ENCODE results near the gene RBMS3.

GRCh38 chr3:29301332-29302019 is 20.6 kb downstream of the RBMS3 start:
- TF ChIP-seq CTCF (IDR thresholded peaks at IDR 0.05): no peak
- TF ChIP-seq POLR2A (IDR thresholded peaks at IDR 0.05): no peak

All from thyroid gland (tissue), 4 donors.